ENCODE data around the gene KCNJ10. TPM values are rescaled to one million over a fixed set of nuclear protein-coding genes. Genes with fewer than 3 reads are reported as not detected.
A peak's percentile ranks its signal among the peaks of the same experiment; 100 is the strongest.

KCNJ10 gene
- total RNA-seq, 1 experiment from 2014 or later, result not detected

- DNase-seq (ENCODE audit: low spot score), result no peak
Measured at GRCh38 chr1:159962176-159962575, 107.8 kb downstream of the KCNJ10 start.

- no peak for DNase-seq (ENCODE audit: low spot score)
Measured at GRCh38 chr1:159961636-159962035, 108.3 kb downstream of the KCNJ10 start.

DNA sequence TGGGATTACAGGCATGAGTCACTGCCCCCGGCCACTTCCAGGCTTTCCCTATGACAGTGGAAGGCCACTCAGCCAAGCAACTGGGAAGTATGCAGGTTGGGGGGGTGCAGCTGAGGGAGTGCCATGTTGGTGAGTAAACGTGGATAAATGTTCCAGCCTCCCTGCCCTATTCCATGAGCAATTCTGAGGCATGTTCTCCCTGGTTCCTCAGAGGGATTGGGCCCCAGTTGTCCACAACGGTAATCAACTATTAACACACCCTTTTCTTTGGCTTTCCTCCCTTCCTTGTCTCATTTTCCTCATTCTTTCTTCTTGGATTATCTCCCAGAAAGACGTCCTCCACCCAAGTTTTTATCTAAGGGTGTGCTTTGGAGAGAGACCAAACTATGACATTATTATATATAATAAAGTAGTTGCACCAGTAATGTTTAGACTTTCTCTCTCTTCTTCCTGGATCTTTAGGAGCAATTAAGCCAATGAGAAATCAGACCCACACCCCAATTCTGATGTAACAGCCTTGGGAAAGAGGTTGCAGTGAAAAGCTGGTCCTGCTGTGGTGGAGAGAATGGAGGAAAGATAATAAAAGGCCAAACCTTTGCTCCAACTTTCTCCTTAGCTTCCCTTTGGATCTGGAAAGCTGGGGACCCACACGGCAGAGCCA lies 109.1 kb downstream of the KCNJ10 start:
- peak; percentile 97 for DNase-seq (ENCODE audit: low spot score)

- DNase-seq (ENCODE audit: low spot score), result peak; percentile 56
Measured at GRCh38 chr1:159959451-159959850, 110.5 kb downstream of the KCNJ10 start.

- DNase-seq (ENCODE audit: low spot score), result no peak
Measured at GRCh38 chr1:159958719-159959380, 111.1 kb downstream of the KCNJ10 start.

DNA sequence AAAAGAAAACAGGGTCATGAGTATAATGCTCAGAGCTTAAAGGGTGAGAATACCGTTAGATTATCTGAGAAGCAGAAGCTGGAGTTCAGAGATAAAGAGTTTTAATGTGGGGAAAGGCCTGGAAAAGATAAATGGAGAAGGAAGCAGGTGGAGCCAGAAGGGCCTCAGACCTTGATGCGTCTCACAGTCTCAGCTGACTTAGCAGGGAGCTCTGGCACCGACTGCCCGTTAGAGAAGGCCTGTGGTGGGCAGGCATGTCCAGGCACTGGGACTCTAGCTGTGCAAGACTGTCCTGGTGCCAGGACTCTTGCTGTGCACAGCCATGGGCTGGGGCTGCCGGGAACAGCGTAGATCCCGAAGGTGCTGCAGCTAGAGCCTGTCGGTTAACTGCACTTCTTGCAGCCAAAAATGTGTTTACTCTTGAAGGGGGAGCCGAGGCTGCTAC lies 112.1 kb downstream of the KCNJ10 start:
- DNase-seq (ENCODE audit: low spot score), result no peak

- DNase-seq (ENCODE audit: low spot score), result no peak
Measured at GRCh38 chr1:159955456-159955855, 114.5 kb downstream of the KCNJ10 start.

DNA sequence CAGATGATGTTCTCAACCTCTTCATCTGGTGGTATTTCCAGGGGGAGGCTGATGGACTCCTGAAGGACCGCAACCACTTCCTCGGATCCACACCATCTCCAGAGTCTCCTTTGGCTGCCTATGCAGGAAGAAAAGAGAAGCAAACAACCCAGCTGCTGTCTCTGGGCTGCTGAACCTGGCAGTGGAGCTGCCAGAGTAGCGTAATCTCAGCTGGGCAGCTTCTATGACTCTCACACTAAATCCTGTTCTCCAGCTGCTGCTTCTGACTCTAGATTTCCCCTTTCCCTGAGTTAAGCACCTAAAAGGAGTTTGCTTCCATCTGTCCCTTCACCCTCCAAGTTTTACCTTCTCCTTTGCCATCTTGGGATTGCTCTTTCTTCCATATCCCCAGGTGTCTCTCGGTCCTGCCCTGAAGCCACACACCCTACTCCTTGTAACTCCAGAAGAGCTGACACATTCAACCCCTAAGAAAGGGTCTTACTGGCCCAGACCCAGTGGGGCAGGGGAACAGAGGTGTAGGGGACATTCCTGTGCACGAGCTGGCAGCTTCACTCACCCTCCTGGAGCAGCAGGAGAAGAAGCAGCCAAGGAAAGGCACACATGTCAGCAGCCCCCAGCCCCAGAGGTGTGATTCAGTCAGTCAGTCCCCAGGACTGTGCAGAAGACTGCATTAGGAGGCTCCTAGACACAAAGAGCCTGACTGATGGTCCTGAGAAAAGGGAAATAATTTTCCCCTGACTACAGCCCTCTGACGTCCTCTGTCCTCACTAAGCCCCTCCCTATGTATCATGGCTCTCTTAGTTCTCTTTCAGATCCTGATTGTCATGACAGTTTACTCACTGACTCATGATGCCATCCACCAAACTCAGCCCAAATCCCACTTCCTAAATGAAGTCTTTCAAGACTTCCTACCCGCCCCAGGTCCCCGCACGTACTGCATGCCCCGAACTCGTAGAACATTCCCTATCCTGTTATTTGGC lies 116.1 kb downstream of the KCNJ10 start, which contains the start of gene SLAMF9:
TSS of gene SLAMF9 (minus strand) at position 702 of the 980 bp plus-strand sequence. CDS start at position 602, 100 bp downstream.
- DNase-seq (ENCODE audit: low spot score), result peak; percentile 78

GRCh38 chr1:159952932-159953331 lies 117.0 kb downstream of the KCNJ10 start:
- no peak for DNase-seq (ENCODE audit: low spot score)

DNA sequence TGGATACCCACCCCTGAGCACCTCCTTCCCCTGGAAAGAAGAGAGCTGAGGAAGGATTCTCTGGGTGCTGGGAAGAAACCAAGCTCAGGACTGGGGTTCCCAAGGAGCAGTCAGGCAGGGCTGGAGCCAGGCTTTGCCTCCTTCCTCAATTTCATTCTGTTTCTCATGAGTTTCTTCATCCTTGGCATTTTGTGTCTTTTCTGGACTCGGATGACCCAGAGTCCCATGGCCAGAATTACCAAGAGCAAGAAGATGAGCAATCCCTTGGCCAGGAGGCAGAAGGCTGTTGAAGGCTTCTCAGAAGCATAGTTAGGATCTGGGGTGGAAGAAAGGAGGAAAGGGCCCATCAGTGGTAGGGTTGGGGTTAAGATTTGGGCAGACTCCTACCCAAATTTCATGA lies 118.4 kb downstream of the KCNJ10 start:
- no peak for DNase-seq (ENCODE audit: low spot score)

DNA sequence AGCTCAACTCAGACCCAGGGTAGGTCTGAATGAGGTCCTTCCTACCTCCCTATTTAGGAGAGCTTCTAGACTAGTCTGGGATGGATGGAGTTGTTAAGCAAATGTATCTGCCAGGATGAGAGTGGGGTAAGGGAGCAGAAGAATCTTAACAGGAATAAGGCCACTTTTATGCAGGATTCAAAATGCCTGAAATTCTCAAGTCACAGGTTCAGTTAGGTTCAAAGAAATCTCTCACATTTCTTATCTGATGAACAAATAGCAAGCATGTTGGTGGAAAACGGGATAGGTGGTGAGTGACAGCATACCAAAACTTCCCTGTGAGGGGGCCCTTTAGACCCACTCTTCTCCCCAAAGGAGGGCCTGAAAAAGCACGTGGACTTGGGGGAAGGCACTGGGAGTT lies 118.9 kb downstream of the KCNJ10 start:
- no peak for DNase-seq (ENCODE audit: low spot score)

DNA sequence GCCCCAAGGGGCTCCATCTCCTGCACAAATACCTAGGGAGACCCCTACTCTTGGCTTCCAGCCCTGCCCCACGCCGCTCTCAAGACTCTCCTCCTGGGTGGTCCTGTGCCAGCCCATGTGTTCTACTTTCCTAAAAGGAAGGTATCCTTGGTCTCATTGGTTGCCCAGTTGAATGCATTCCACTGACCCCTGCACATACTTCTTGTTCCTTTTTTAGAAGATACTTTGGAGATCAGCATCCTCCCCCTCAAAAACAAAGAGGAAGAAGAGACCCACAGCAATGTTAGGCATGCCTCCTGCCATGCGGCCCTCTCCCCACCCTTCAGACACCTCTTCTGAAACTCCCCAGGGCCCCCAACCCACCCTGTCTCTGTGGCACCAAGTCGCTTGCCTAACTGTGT lies 120.0 kb downstream of the KCNJ10 start:
- no peak for DNase-seq (ENCODE audit: low spot score)

GRCh38 chr1:159949123-159949522 lies 120.8 kb downstream of the KCNJ10 start:
- no peak for DNase-seq (ENCODE audit: low spot score)

Other genes starting within 250 kb of the KCNJ10 start
- 0.48 TPM in 1 of 2 replicates, not detected in the other for gene SLAMF8, start 243.3 kb downstream of the KCNJ10 start, total RNA-seq (2014; rRNA removed; shearing (Covaris generic))
- gene VSIG8, start 207.5 kb downstream of the KCNJ10 start, total RNA-seq (2014; rRNA removed; shearing (Covaris generic)), result not detected in 2 replicates
- 2.4 and 3.7 TPM in 2 replicates for gene CFAP45, start 170.0 kb downstream of the KCNJ10 start, total RNA-seq (2014; rRNA removed; shearing (Covaris generic))
- 734 and 929 TPM in 2 replicates for gene TAGLN2, start 144.7 kb downstream of the KCNJ10 start, total RNA-seq (2014; rRNA removed; shearing (Covaris generic))
- 0.89 and 1.6 TPM in 2 replicates for gene IGSF9, start 124.5 kb downstream of the KCNJ10 start, total RNA-seq (2014; rRNA removed; shearing (Covaris generic))
- gene SLAMF9, start 115.9 kb downstream of the KCNJ10 start, total RNA-seq (2014; rRNA removed; shearing (Covaris generic)), result not detected in 2 replicates
- 11.4 and 12.8 TPM in 2 replicates for gene PIGM, start 38.2 kb downstream of the KCNJ10 start, total RNA-seq (2014; rRNA removed; shearing (Covaris generic))
- gene KCNJ9, start 11.4 kb upstream of the KCNJ10 start, total RNA-seq (2014; rRNA removed; shearing (Covaris generic)), result not detected in 2 replicates
- 34.2 and 36.6 TPM in 2 replicates for gene IGSF8, start 28.5 kb upstream of the KCNJ10 start, total RNA-seq (2014; rRNA removed; shearing (Covaris generic))
- 0.22 and 0.84 TPM in 2 replicates for gene ATP1A2, start 45.6 kb upstream of the KCNJ10 start, total RNA-seq (2014; rRNA removed; shearing (Covaris generic))
- gene ATP1A4, start 81.4 kb upstream of the KCNJ10 start, total RNA-seq (2014; rRNA removed; shearing (Covaris generic)), result not detected in 2 replicates
- 0.22 and 0.60 TPM in 2 replicates for gene CASQ1, start 120.4 kb upstream of the KCNJ10 start, total RNA-seq (2014; rRNA removed; shearing (Covaris generic))
- gene PEA15, start 135.2 kb upstream of the KCNJ10 start, total RNA-seq (2014; rRNA removed; shearing (Covaris generic)), result 194 and 307 TPM in 2 replicates
- 86.5 and 90.0 TPM in 2 replicates for gene DCAF8, start 192.4 kb upstream of the KCNJ10 start, total RNA-seq (2014; rRNA removed; shearing (Covaris generic))
- 70.3 and 102 TPM in 2 replicates for gene PEX19, start 215.0 kb upstream of the KCNJ10 start, total RNA-seq (2014; rRNA removed; shearing (Covaris generic))